Loucy (cell line): ENCODE results near the gene RHOT2.

Experiments
- EZH2phosphoT487 ChIP-seq: fragments of 200-600 bp; IDR thresholded peaks from 2 replicates; pipeline ENCODE4 v1.6.1; 2018; ENCODE audit warnings: antibody characterized with exemption, mild to moderate bottlenecking, moderate library complexity, borderline replicate concordance
- TF ChIP-seq, protein P1 (sequence below): fragments of 200-600 bp; sonication (generic); conservative IDR thresholded peaks from 2 replicates; pipeline ENCODE4 v1.5.1; 2014; ENCODE audit warnings: mild to moderate bottlenecking, antibody characterized with exemption, low read length

DNA sequence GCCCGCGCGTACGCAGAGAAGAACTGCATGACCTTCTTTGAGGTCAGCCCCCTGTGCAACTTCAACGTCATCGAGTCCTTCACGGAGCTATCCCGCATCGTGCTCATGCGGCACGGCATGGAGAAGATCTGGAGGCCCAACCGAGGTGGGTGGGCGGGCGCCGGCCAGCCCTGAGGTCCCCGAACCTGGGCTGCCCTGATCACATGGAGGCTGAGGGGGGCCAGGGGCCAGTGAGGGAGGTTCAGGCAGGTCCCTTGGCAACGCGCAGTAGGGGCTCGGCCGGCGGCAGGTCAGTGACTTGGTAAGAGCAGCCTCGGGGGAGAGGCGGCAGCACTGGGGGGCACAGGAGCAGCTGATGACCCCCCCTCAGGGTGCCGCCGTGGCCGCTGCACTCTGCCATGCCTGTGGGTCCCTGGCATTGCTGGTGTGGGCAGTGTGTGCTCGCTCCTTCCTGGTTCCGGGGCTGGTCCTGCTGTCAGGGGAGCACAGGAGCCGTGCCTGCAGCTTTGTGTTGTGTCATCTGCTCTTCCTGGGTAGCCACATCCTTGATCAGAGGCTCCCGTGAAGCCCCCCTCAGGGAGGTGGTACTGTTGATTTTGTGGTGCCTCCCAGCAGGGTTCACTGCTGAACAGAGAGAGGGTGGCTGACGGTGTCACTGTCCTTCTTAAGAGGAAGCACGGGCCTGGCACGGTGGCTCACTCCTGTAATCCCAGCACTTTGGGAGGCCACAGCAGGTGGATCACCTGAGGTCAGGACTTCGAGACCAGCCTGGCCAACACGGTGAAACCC lies 41.8 kb upstream of the RHOT2 start:
- TF ChIP-seq, protein P1, sequence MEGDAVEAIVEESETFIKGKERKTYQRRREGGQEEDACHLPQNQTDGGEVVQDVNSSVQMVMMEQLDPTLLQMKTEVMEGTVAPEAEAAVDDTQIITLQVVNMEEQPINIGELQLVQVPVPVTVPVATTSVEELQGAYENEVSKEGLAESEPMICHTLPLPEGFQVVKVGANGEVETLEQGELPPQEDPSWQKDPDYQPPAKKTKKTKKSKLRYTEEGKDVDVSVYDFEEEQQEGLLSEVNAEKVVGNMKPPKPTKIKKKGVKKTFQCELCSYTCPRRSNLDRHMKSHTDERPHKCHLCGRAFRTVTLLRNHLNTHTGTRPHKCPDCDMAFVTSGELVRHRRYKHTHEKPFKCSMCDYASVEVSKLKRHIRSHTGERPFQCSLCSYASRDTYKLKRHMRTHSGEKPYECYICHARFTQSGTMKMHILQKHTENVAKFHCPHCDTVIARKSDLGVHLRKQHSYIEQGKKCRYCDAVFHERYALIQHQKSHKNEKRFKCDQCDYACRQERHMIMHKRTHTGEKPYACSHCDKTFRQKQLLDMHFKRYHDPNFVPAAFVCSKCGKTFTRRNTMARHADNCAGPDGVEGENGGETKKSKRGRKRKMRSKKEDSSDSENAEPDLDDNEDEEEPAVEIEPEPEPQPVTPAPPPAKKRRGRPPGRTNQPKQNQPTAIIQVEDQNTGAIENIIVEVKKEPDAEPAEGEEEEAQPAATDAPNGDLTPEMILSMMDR, result no peak
- TF ChIP-seq EZH2phosphoT487, result no peak
